GM23338 (cell line): ENCODE results near the gene PIGZ. TPM values are rescaled to one million over a fixed set of nuclear protein-coding genes. Genes with fewer than 3 reads are reported as not detected.

Source experiments
- ATAC-seq: fragments of 200-7000 bp; cut with Tn5 transposase; 3 replicates; pipeline ENCODE4 v1.9.1; 2020
- DNase-seq: peaks from one replicate; pipeline ENCODE4 v3.0.0-alpha.2; 2015; ENCODE audit warnings: low spot score
- H2AFZ ChIP-seq: fragments of 200-600 bp; sonication (generic); 2 replicates; pipeline ENCODE4 v1.8.0; 2016; ENCODE audit warnings: antibody characterized with exemption, mild to moderate bottlenecking, moderate library complexity
- H3F3A ChIP-seq: fragments of 200-600 bp; sonication (generic); replicated peaks from 2 replicates; pipeline ENCODE4 v1.8.0; 2017; ENCODE audit warnings: antibody characterized with exemption, mixed run types, low read depth
- H3K27ac ChIP-seq: fragments of 200-600 bp; sonication (generic); 2 replicates; pipeline ENCODE4 v1.6.1; 2016; ENCODE audit warnings: low read depth
- H3K27me3 ChIP-seq: fragments of 200-600 bp; sonication (generic); 2 replicates; pipeline ENCODE4 v1.8.0; 2016; ENCODE audit warnings: mild to moderate bottlenecking, mixed run types, moderate library complexity; ENCODE audit not compliant: insufficient read depth
- H3K36me3 ChIP-seq: fragments of 200-600 bp; sonication (generic); 2 replicates; pipeline ENCODE4 v1.8.0; 2016; ENCODE audit warnings: mild to moderate bottlenecking; ENCODE audit not compliant: insufficient read depth
- H3K4me1 ChIP-seq: fragments of 200-600 bp; sonication (generic); 2 replicates; pipeline ENCODE4 v1.8.0; 2016; ENCODE audit warnings: mild to moderate bottlenecking, moderate library complexity; ENCODE audit not compliant: insufficient read depth
- H3K4me2 ChIP-seq: fragments of 200-600 bp; sonication (generic); 2 replicates; pipeline ENCODE4 v1.7.1; 2017; ENCODE audit warnings: mixed run types
- H3K4me3 ChIP-seq: fragments of 200-600 bp; sonication (generic); 2 replicates; pipeline ENCODE4 v1.6.1; 2016; ENCODE audit warnings: mixed run types
- H3K79me2 ChIP-seq: fragments of 200-600 bp; sonication (generic); replicated peaks from 2 replicates; pipeline ENCODE4 v1.8.0; 2017; ENCODE audit warnings: mild to moderate bottlenecking; ENCODE audit not compliant: insufficient read depth
- H3K9me2 ChIP-seq: fragments of 200-600 bp; sonication (generic); 2 replicates; pipeline ENCODE4 v1.8.0; 2017; ENCODE audit not compliant: insufficient read depth
- H4K20me1 ChIP-seq: fragments of 200-600 bp; sonication (generic); replicated peaks from 2 replicates; pipeline ENCODE4 v1.8.0; 2017; ENCODE audit warnings: mild to moderate bottlenecking; ENCODE audit not compliant: insufficient read depth
- H3K27ac Mint-ChIP-seq: 2 replicates; pipeline ENCODE4 v1.8.0; 2020; ENCODE audit warnings: inconsistent platforms, mild to moderate bottlenecking, moderate library complexity, mixed read lengths
- H3K27me3 Mint-ChIP-seq: 3 replicates; pipeline ENCODE4 v1.8.0; 2022; ENCODE audit warnings: low read depth, mild to moderate bottlenecking, moderate library complexity, mixed read lengths, inconsistent platforms; ENCODE audit not compliant: insufficient read depth, poor library complexity
- H3K36me3 Mint-ChIP-seq: 3 replicates; pipeline ENCODE4 v1.8.0; 2021; ENCODE audit warnings: low read depth, mild to moderate bottlenecking, inconsistent platforms, moderate library complexity, mixed read lengths
- H3K4me1 Mint-ChIP-seq: 3 replicates; pipeline ENCODE4 v1.8.0; 2020; ENCODE audit warnings: mild to moderate bottlenecking, inconsistent platforms, mixed read lengths
- H3K4me3 Mint-ChIP-seq: 3 replicates; pipeline ENCODE4 v1.8.0; 2021; ENCODE audit warnings: moderate library complexity, mild to moderate bottlenecking, inconsistent platforms, mixed read lengths
- H3K9me3 Mint-ChIP-seq: 3 replicates; pipeline ENCODE4 v1.8.0; 2020; ENCODE audit warnings: moderate library complexity, mild to moderate bottlenecking, inconsistent platforms, mixed read lengths
- CREB1 ChIP-seq: fragments of 250-450 bp; sonication (Bioruptor Pico); IDR thresholded peaks from 2 replicates; pipeline ENCODE4 v1.5.0; 2020; ENCODE audit warnings: low read depth, mild to moderate bottlenecking, moderate library complexity
- JUNB ChIP-seq: IDR thresholded peaks from one replicate; pipeline ENCODE4 v1.6.1; 2016; ENCODE audit warnings: antibody characterized with exemption; ENCODE audit not compliant: unreplicated experiment
- NANOG ChIP-seq: IDR thresholded peaks from 2 replicates; pipeline ENCODE4 v1.6.1; 2016; ENCODE audit warnings: antibody characterized with exemption, borderline replicate concordance
- POLR2AphosphoS5 ChIP-seq: IDR thresholded peaks from 2 replicates; pipeline ENCODE4 v1.6.1; 2016; ENCODE audit warnings: antibody characterized with exemption, low read depth
- STAT1 ChIP-seq: IDR thresholded peaks from one replicate; pipeline ENCODE4 v1.6.1; 2016; ENCODE audit warnings: antibody characterized with exemption; ENCODE audit not compliant: unreplicated experiment
- ZNF114 ChIP-seq: fragments of 250-450 bp; sonication (Bioruptor Pico); IDR thresholded peaks from 2 replicates; pipeline ENCODE4 v1.5.0; 2020; ENCODE audit warnings: mild to moderate bottlenecking, moderate library complexity
- polyA plus RNA-seq: library from polyadenylated mRNA; unstranded; fragments of >200 nt; fragmentation: Nextera tagmentation; extraction: Ambion mirVana; gene quantifications from 2 replicates; pipeline ENCODE4 v1.2.1, GENCODE V29; 2016
- total RNA-seq: library from RNA; depleted of rRNA; stranded (reverse); fragments of >200 nt; shearing (Covaris generic); gene quantifications from 2 replicates; pipeline ENCODE4 v1.2.3, GENCODE V29; 2014
- TF ChIP-seq, protein P1 (sequence below): fragments of 250-450 bp; sonication (Bioruptor Pico); IDR thresholded peaks from 2 replicates; pipeline ENCODE4 v1.5.0; 2020; ENCODE audit warnings: mild to moderate bottlenecking, moderate library complexity
- TF ChIP-seq, protein P2 (sequence below): IDR thresholded peaks from one replicate; pipeline ENCODE4 v1.6.1; 2018; ENCODE audit warnings: antibody characterized with exemption; ENCODE audit not compliant: unreplicated experiment

Gene PIGZ
- total and polyA plus RNA-seq, 2 experiments from 2014 or later = 0.16 TPM; not detected in 1

DNA sequence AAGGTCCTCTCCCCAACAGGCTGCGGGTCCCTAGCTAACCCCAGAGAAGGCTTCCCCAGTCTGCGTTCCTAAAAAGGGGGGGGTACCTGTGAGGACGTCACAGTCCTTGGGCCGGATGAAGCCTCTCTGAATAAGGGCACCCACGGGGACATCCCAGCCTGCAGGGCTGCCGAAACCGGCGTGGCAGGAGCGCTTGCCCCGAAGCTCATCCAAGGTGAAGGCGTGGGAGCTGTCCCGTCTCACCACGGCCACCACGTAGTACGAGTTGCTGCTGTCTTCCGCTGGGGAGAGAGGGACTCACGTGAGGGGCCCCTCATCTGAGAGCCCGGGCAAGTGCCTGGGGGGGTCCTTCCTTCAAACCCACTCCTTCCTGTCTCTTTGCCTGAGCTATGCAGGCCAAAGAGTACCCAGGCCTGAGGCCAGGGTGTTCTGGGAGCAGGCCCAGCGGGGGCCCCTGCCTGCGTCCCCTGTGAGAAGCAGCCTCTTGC lies 40.9 kb upstream of the PIGZ start:
- Histone ChIP-seq H3K4me2 (no peak overlapping the region), H3K9me2 (no peaks in the 10 kb centered on the region), H3K27ac (no peak overlapping the region), H3F3A (no peaks in the 10 kb centered on the region), H2AFZ (no peak overlapping the region), H3K27me3 (peaks cover 9% of the 10 kb centered on the region), H4K20me1 (no peaks in the 10 kb centered on the region), H3K4me3 (no peak overlapping the region), H3K36me3 (no peaks in the 10 kb centered on the region), H3K4me1 (no peaks in the 10 kb centered on the region), H3K79me2 (no peaks in the 10 kb centered on the region)
- TF ChIP-seq POLR2AphosphoS5 (no peak), ZNF114 (CRISPR knock-in tag) (no peak), STAT1 (no peak), JUNB (no peak), NANOG (no peak), CREB1 (no peak)
- TF ChIP-seq, protein P1, sequence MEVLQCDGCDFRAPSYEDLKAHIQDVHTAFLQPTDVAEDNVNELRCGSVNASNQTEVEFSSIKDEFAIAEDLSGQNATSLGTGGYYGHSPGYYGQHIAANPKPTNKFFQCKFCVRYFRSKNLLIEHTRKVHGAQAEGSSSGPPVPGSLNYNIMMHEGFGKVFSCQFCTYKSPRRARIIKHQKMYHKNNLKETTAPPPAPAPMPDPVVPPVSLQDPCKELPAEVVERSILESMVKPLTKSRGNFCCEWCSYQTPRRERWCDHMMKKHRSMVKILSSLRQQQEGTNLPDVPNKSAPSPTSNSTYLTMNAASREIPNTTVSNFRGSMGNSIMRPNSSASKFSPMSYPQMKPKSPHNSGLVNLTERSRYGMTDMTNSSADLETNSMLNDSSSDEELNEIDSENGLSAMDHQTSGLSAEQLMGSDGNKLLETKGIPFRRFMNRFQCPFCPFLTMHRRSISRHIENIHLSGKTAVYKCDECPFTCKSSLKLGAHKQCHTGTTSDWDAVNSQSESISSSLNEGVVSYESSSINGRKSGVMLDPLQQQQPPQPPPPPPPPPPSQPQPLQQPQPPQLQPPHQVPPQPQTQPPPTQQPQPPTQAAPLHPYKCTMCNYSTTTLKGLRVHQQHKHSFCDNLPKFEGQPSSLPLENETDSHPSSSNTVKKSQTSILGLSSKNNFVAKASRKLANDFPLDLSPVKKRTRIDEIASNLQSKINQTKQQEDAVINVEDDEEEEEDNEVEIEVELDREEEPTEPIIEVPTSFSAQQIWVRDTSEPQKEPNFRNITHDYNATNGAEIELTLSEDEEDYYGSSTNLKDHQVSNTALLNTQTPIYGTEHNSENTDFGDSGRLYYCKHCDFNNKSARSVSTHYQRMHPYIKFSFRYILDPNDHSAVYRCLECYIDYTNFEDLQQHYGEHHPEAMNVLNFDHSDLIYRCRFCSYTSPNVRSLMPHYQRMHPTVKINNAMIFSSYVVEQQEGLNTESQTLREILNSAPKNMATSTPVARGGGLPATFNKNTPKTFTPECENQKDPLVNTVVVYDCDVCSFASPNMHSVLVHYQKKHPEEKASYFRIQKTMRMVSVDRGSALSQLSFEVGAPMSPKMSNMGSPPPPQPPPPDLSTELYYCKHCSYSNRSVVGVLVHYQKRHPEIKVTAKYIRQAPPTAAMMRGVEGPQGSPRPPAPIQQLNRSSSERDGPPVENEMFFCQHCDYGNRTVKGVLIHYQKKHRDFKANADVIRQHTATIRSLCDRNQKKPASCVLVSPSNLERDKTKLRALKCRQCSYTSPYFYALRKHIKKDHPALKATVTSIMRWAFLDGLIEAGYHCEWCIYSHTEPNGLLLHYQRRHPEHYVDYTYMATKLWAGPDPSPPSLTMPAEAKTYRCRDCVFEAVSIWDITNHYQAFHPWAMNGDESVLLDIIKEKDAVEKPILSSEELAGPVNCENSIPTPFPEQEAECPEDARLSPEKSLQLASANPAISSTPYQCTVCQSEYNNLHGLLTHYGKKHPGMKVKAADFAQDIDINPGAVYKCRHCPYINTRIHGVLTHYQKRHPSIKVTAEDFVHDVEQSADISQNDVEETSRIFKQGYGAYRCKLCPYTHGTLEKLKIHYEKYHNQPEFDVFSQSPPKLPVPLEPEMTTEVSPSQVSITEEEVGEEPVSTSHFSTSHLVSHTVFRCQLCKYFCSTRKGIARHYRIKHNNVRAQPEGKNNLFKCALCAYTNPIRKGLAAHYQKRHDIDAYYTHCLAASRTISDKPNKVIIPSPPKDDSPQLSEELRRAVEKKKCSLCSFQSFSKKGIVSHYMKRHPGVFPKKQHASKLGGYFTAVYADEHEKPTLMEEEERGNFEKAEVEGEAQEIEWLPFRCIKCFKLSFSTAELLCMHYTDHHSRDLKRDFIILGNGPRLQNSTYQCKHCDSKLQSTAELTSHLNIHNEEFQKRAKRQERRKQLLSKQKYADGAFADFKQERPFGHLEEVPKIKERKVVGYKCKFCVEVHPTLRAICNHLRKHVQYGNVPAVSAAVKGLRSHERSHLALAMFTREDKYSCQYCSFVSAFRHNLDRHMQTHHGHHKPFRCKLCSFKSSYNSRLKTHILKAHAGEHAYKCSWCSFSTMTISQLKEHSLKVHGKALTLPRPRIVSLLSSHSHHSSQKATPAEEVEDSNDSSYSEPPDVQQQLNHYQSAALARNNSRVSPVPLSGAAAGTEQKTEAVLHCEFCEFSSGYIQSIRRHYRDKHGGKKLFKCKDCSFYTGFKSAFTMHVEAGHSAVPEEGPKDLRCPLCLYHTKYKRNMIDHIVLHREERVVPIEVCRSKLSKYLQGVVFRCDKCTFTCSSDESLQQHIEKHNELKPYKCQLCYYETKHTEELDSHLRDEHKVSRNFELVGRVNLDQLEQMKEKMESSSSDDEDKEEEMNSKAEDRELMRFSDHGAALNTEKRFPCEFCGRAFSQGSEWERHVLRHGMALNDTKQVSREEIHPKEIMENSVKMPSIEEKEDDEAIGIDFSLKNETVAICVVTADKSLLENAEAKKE (CRISPR knock-in tag) = no peak
- TF ChIP-seq, protein P2, sequence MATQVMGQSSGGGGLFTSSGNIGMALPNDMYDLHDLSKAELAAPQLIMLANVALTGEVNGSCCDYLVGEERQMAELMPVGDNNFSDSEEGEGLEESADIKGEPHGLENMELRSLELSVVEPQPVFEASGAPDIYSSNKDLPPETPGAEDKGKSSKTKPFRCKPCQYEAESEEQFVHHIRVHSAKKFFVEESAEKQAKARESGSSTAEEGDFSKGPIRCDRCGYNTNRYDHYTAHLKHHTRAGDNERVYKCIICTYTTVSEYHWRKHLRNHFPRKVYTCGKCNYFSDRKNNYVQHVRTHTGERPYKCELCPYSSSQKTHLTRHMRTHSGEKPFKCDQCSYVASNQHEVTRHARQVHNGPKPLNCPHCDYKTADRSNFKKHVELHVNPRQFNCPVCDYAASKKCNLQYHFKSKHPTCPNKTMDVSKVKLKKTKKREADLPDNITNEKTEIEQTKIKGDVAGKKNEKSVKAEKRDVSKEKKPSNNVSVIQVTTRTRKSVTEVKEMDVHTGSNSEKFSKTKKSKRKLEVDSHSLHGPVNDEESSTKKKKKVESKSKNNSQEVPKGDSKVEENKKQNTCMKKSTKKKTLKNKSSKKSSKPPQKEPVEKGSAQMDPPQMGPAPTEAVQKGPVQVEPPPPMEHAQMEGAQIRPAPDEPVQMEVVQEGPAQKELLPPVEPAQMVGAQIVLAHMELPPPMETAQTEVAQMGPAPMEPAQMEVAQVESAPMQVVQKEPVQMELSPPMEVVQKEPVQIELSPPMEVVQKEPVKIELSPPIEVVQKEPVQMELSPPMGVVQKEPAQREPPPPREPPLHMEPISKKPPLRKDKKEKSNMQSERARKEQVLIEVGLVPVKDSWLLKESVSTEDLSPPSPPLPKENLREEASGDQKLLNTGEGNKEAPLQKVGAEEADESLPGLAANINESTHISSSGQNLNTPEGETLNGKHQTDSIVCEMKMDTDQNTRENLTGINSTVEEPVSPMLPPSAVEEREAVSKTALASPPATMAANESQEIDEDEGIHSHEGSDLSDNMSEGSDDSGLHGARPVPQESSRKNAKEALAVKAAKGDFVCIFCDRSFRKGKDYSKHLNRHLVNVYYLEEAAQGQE = no peak
- H3K27ac Mint-ChIP-seq = no peak overlapping the region
- DNase-seq (no peak), ATAC-seq (no peak)
- peaks cover 3% of the 10 kb centered on the region; the same call in 2 of the 3 replicates for H3K9me3 Mint-ChIP-seq
- H3K4me1 Mint-ChIP-seq = peaks cover under 1% of the 10 kb centered on the region
- no peak overlapping the region for H3K4me3 Mint-ChIP-seq
- peaks cover 14% of the 10 kb centered on the region for H3K27me3 Mint-ChIP-seq
- peaks cover 4% of the 10 kb centered on the region; the same call in 1 of the 3 replicates for H3K36me3 Mint-ChIP-seq
